OCI-LY7 (cell line): ENCODE measurements around the gene DEGS2. TPM values are rescaled to one million over a fixed set of nuclear protein-coding genes. Genes with fewer than 3 reads are reported as not detected.

Experiments used
- BruUV-seq: library from RNA; stranded (reverse); fragments of 400-500 nt; replicated peaks from 2 replicates; lab custom pipeline; 2021; lab: Mats Ljungman, UMichigan
- CTCF ChIA-PET: fragments of 300-600 bp; sonication (Branson Sonifier 250); formaldehyde crosslinking; loops from one replicate; lab custom pipeline; 2022; ENCODE audit warnings: antibody characterized with exemption; ENCODE audit not compliant: unreplicated experiment; lab: Charles Lee
- POLR2A ChIA-PET: fragments of 300-600 bp; sonication (Branson Sonifier 250); formaldehyde crosslinking; loops from one replicate; lab custom pipeline; 2022; ENCODE audit warnings: antibody characterized with exemption; lab: Charles Lee
- DNase-seq: peaks from one replicate; pipeline ENCODE4 v3.0.0-alpha.2; 2015; ENCODE audit warnings: low spot score
- H2AFZ ChIP-seq: fragments of 200-600 bp; sonication (generic), shearing (Covaris generic); 2 replicates; pipeline ENCODE4 v1.6.1; 2014; ENCODE audit warnings: mild to moderate bottlenecking, antibody characterized with exemption, low read length, moderate library complexity
- H3K27ac ChIP-seq: fragments of 200-600 bp; sonication (generic); 2 replicates; pipeline ENCODE4 v1.5.1; 2014; ENCODE audit warnings: mixed run types, low read depth, mild to moderate bottlenecking, moderate library complexity, low read length, inconsistent platforms; ENCODE audit not compliant: poor library complexity, severe bottlenecking
- H3K36me3 ChIP-seq: fragments of 200-600 bp; sonication (generic); 2 replicates; pipeline ENCODE4 v1.6.1; 2014; ENCODE audit warnings: mild to moderate bottlenecking, antibody characterized with exemption, low read length, moderate library complexity, mixed read lengths; ENCODE audit not compliant: insufficient read depth
- H3K4me1 ChIP-seq: fragments of 200-600 bp; sonication (generic); 2 replicates; pipeline ENCODE4 v1.5.1; 2014; ENCODE audit warnings: mild to moderate bottlenecking, low read length; ENCODE audit not compliant: insufficient read depth, poor library complexity, severe bottlenecking
- H3K4me2 ChIP-seq: fragments of 200-600 bp; sonication (generic); 2 replicates; pipeline ENCODE4 v1.6.1; 2014; ENCODE audit warnings: mild to moderate bottlenecking, low read length
- H3K4me3 ChIP-seq: fragments of 200-600 bp; sonication (generic); 2 replicates; pipeline ENCODE4 v1.5.1; 2014; ENCODE audit warnings: mild to moderate bottlenecking, low read depth, low read length; ENCODE audit not compliant: poor library complexity, severe bottlenecking
- H3K79me2 ChIP-seq: fragments of 200-600 bp; sonication (generic); 2 replicates; pipeline ENCODE4 v1.6.1; 2016; ENCODE audit warnings: low read depth, mild to moderate bottlenecking, low read length, moderate library complexity, mixed read lengths; ENCODE audit not compliant: insufficient read depth
- H3K9me2 ChIP-seq: fragments of 200-600 bp; sonication (generic); 2 replicates; pipeline ENCODE4 v1.6.1; 2016; ENCODE audit warnings: mild to moderate bottlenecking, low read length, mixed read lengths; ENCODE audit not compliant: insufficient read depth
- H3K9me3 ChIP-seq: fragments of 200-600 bp; sonication (generic); 2 replicates; pipeline ENCODE4 v1.6.1; 2014; ENCODE audit warnings: mild to moderate bottlenecking, mixed run types, low read length, mixed read lengths
- H4K20me1 ChIP-seq: fragments of 200-600 bp; sonication (generic); 2 replicates; pipeline ENCODE4 v1.6.1; 2014; ENCODE audit warnings: mild to moderate bottlenecking, antibody characterized with exemption, low read length, moderate library complexity, mixed read lengths; ENCODE audit not compliant: insufficient read depth
- CTCF ChIP-seq: fragments of 200-600 bp; sonication (generic); conservative IDR thresholded peaks from 2 replicates; pipeline ENCODE4 v1.5.1; 2014; ENCODE audit warnings: mild to moderate bottlenecking, antibody characterized with exemption, low read length, moderate library complexity, mixed read lengths
- EZH2phosphoT487 ChIP-seq: fragments of 200-600 bp; sonication (generic); IDR thresholded peaks from 2 replicates; pipeline ENCODE4 v1.6.1; 2018; ENCODE audit warnings: low read depth, borderline replicate concordance, mild to moderate bottlenecking, mixed run types, antibody characterized with exemption, low read length, moderate library complexity, mixed read lengths
- intact Hi-C: fragments of 100-400 bp; cut with micrococcal nuclease; formaldehyde crosslinking; loops from one replicate; pipeline ENCODE4 v1.10.0; 2022; ENCODE audit not compliant: unreplicated experiment
- total RNA-seq, 2 experiments: library from RNA; depleted of rRNA in 1 of 2; stranded (reverse); fragments of >200 nt in 1 of 2; shearing (Covaris generic) in 1 of 2; gene quantifications; 2 replicates each; pipeline ENCODE4 v1.2.3, GENCODE V29; 2014 to 2022

DEGS2 gene
- total RNA-seq, 2 experiments from 2014 or later: 8.3 to 14.6 TPM

GRCh38 chr14:100108840-100109593, 50.4 kb downstream of the DEGS2 start:
- POLR2A ChIA-PET: interaction anchor here (2.0 kb wide), 1 partner anchor 42 kb away, joined by 5 read pairs; no protein-coding TSS in a partner anchor
- intact Hi-C loops: loop anchor here (1.0 to 2.0 kb wide), 4 partner anchors 44 to 127 kb away; partner anchors contain the start of gene EVL
- H3K27ac ChIP-seq: no peak overlapping the region

GRCh38 chr14:100108042-100108825, 51.2 kb downstream of the DEGS2 start:
- H2AFZ ChIP-seq: no peak overlapping the region
- intact Hi-C loops: loop anchor here (1.0 to 2.0 kb wide), 4 partner anchors 43 to 126 kb away; partner anchors contain the start of gene EVL

More at GRCh38 chr14:100108840-100109593, 50.4 kb downstream of the DEGS2 start:
- TF ChIP-seq CTCF: no peak
- no peak for TF ChIP-seq EZH2phosphoT487
- H2AFZ ChIP-seq: no peak overlapping the region
- H3K9me2 ChIP-seq: no peaks in the 10 kb centered on the region
- H3K36me3 ChIP-seq: peaks cover 71% of the 10 kb centered on the region
- H3K4me2 ChIP-seq: no peak overlapping the region
- CTCF ChIA-PET: no interaction called here
- no peak overlapping the region for H3K4me3 ChIP-seq
- no peak for DNase-seq
- H3K4me1 ChIP-seq: no peaks in the 10 kb centered on the region
- H3K79me2 ChIP-seq: no peaks in the 10 kb centered on the region
- no peaks in the 10 kb centered on the region for H3K9me3 ChIP-seq
- BruUV-seq: no TSS peak
- H4K20me1 ChIP-seq: no peaks in the 10 kb centered on the region

More at GRCh38 chr14:100108042-100108825, 51.2 kb downstream of the DEGS2 start:
- Histone ChIP-seq H3K9me2 (no peaks in the 10 kb centered on the region), H3K4me2 (no peak overlapping the region), H3K36me3 (peaks cover 79% of the 10 kb centered on the region), H3K4me3 (no peak overlapping the region), H3K27ac (no peak overlapping the region), H3K9me3 (no peaks in the 10 kb centered on the region), H3K4me1 (peaks cover 8% of the 10 kb centered on the region), H3K79me2 (no peaks in the 10 kb centered on the region), H4K20me1 (no peaks in the 10 kb centered on the region)
- ChIA-PET CTCF (interaction anchor here (0.6 to 0.7 kb wide), 3 partner anchors 10 to 224 kb away, joined by 3 to 4 read pairs (median 3); no protein-coding TSS in a partner anchor), POLR2A (interaction anchor here (0.7 to 2.0 kb wide), 3 partner anchors 18 to 43 kb away, joined by 3 to 5 read pairs (median 4); partner anchors contain the start of gene EVL)
- DNase-seq: peak; percentile 73
- TF ChIP-seq EZH2phosphoT487 (no peak), CTCF (peak; percentile 89)
- no TSS peak for BruUV-seq
